ENCODE measurements around the gene PLEKHG3.
"Not testable (repeated sequence)": the region's sequence is repeated elsewhere in the genome, so short reads cannot be mapped to it uniquely, and the experiment has no call there.

PLEKHG3 gene

GRCh38 chr14:64686282-64686615, 18.0 kb upstream of the PLEKHG3 start:
- FAIRE-seq, result peak; percentile 99
- no peak for DNase-seq (ENCODE audit: low spot score)

- FAIRE-seq (no peak), DNase-seq (ENCODE audit: low spot score) (no peak)
Measured at GRCh38 chr14:64688031-64688430, 16.2 kb upstream of the PLEKHG3 start.

- peak; percentile 27 for FAIRE-seq
- no peak for DNase-seq (ENCODE audit: low spot score)
Measured at GRCh38 chr14:64688811-64689281, 15.4 kb upstream of the PLEKHG3 start.

GRCh38 chr14:64689289-64689688, 14.9 kb upstream of the PLEKHG3 start:
- no peak for DNase-seq (ENCODE audit: low spot score)
- FAIRE-seq, result no peak

- FAIRE-seq; DNase-seq (ENCODE audit: low spot score): not testable (repeated sequence)
Measured at GRCh38 chr14:64690607-64691006, 13.6 kb upstream of the PLEKHG3 start.

GRCh38 chr14:64691376-64691775, 12.8 kb upstream of the PLEKHG3 start:
- no peak for FAIRE-seq
- no peak for DNase-seq (ENCODE audit: low spot score)

GRCh38 chr14:64692189-64692985, 11.8 kb upstream of the PLEKHG3 start:
- peak; percentile 71 for FAIRE-seq
- DNase-seq (ENCODE audit: low spot score), result no peak

- no peak for DNase-seq (ENCODE audit: low spot score)
- peak; percentile 80 for FAIRE-seq
Measured at GRCh38 chr14:64692986-64693809, 11.0 kb upstream of the PLEKHG3 start.

GRCh38 chr14:64693810-64694165, 10.4 kb upstream of the PLEKHG3 start:
- FAIRE-seq (peak; percentile 40), DNase-seq (ENCODE audit: low spot score) (no peak)

- DNase-seq (ENCODE audit: low spot score) (no peak), FAIRE-seq (no peak)
Measured at GRCh38 chr14:64695071-64695470, 9.2 kb upstream of the PLEKHG3 start.

GRCh38 chr14:64696355-64696857, 7.8 kb upstream of the PLEKHG3 start:
- FAIRE-seq (peak; percentile 93), DNase-seq (ENCODE audit: low spot score) (no peak)

- DNase-seq (ENCODE audit: low spot score) (no peak), FAIRE-seq (no peak)
Measured at GRCh38 chr14:64698903-64699302, 5.3 kb upstream of the PLEKHG3 start.

GRCh38 chr14:64700290-64700689, 3.9 kb upstream of the PLEKHG3 start:
- DNase-seq (ENCODE audit: low spot score) (no peak), FAIRE-seq (peak; percentile 91)

GRCh38 chr14:64700894-64701293, 3.3 kb upstream of the PLEKHG3 start:
- DNase-seq (ENCODE audit: low spot score) (no peak), FAIRE-seq (no peak)

- DNase-seq (ENCODE audit: low spot score), result no peak
- peak; percentile 30 for FAIRE-seq
Measured at GRCh38 chr14:64701660-64702059, 2.6 kb upstream of the PLEKHG3 start.

- peak; percentile 98 for FAIRE-seq
- no peak for DNase-seq (ENCODE audit: low spot score)
Measured at GRCh38 chr14:64702493-64703394, 1.5 kb upstream of the PLEKHG3 start.

GRCh38 chr14:64703395-64704142, 655 bp upstream of the PLEKHG3 start:
- no peak for FAIRE-seq
- no peak for DNase-seq (ENCODE audit: low spot score)

GRCh38 chr14:64704743-64705380, 638 bp downstream of the PLEKHG3 start:
- FAIRE-seq, result no peak
- peak; percentile 55 for DNase-seq (ENCODE audit: low spot score)

- DNase-seq (ENCODE audit: low spot score) (peak; percentile 61), FAIRE-seq (peak; percentile 94)
Measured at GRCh38 chr14:64705381-64706118, 1.3 kb downstream of the PLEKHG3 start.

Data from urothelium cell line (cell line).